Smooth muscle cell (in vitro differentiated cells): ENCODE results near the gene PCYT2. TPM values are rescaled to one million over a fixed set of nuclear protein-coding genes. Genes with fewer than 3 reads are reported as not detected.

Experiments used
- DNase-seq: peaks from one replicate; lab custom pipeline; 2025; ENCODE audit not compliant: unreplicated experiment; lab: John Stamatoyannopoulos, UW
- H2AFZ ChIP-seq: fragments of 200-600 bp; sonication (generic); 2 replicates; pipeline ENCODE4 v1.6.0; 2016; ENCODE audit warnings: antibody characterized with exemption, low read depth, mild to moderate bottlenecking
- H3F3A ChIP-seq: fragments of 200-600 bp; sonication (generic); 2 replicates; pipeline ENCODE4 v1.6.0; 2017; ENCODE audit warnings: antibody characterized with exemption, low read depth
- H3K27ac ChIP-seq: fragments of 200-600 bp; sonication (generic); 2 replicates; pipeline ENCODE4 v1.5.1; 2016; ENCODE audit warnings: low read depth, mild to moderate bottlenecking
- H3K27me3 ChIP-seq: fragments of 200-600 bp; sonication (generic); 2 replicates; pipeline ENCODE4 v1.6.1; 2016; ENCODE audit warnings: low read depth, mild to moderate bottlenecking
- H3K36me3 ChIP-seq: fragments of 200-600 bp; sonication (generic); 2 replicates; pipeline ENCODE4 v1.5.1; 2016; ENCODE audit warnings: low read depth
- H3K4me1 ChIP-seq: fragments of 200-600 bp; sonication (generic); 2 replicates; pipeline ENCODE4 v1.5.1; 2016; ENCODE audit warnings: low read depth
- H3K4me2 ChIP-seq: fragments of 200-600 bp; sonication (generic); 2 replicates; pipeline ENCODE4 v1.6.0; 2016; ENCODE audit warnings: mild to moderate bottlenecking
- H3K4me3 ChIP-seq: fragments of 200-600 bp; sonication (generic); 2 replicates; pipeline ENCODE4 v1.5.1; 2016; ENCODE audit warnings: mild to moderate bottlenecking
- H3K79me2 ChIP-seq: fragments of 200-600 bp; sonication (generic); 2 replicates; pipeline ENCODE4 v1.6.0; 2016; ENCODE audit warnings: low read depth, mild to moderate bottlenecking
- H3K9ac ChIP-seq: fragments of 200-600 bp; sonication (generic); 2 replicates; pipeline ENCODE4 v1.6.0; 2016; ENCODE audit warnings: low read depth
- H3K9me3 ChIP-seq: fragments of 200-600 bp; sonication (generic); replicated peaks from 2 replicates; pipeline ENCODE4 v1.5.1; 2016; ENCODE audit warnings: low read depth
- H4K20me1 ChIP-seq: fragments of 200-600 bp; sonication (generic); 2 replicates; pipeline ENCODE4 v1.6.0; 2016; ENCODE audit warnings: low read depth
- WGBS: methylation state at CpG from one replicate; pipeline ENCODE4 v1.1.7; 2016; ENCODE audit warnings: low lambda C conversion rate; 5-methylcytosine and 5-hydroxymethylcytosine counted together
- polyA plus RNA-seq: library from polyadenylated mRNA; unstranded; fragments of >200 nt; fragmentation: Nextera tagmentation; extraction: Ambion mirVana; gene quantifications from 2 replicates; pipeline ENCODE4 v1.2.1, GENCODE V29; 2016
- total RNA-seq: library from RNA; depleted of rRNA; stranded (reverse); fragments of >200 nt; gene quantifications from 2 replicates; pipeline ENCODE4 v1.2.3, GENCODE V29; 2014
- TF ChIP-seq, protein P1 (sequence below): fragments of 200-600 bp; sonication (generic); IDR thresholded peaks from 2 replicates; pipeline ENCODE4 v1.5.1; 2017; ENCODE audit warnings: borderline replicate concordance, mild to moderate bottlenecking, antibody characterized with exemption; ENCODE audit not compliant: insufficient read depth, poor library complexity, severe bottlenecking

Gene PCYT2
- total and polyA plus RNA-seq, 2 experiments from 2014 or later, result 11.4 to 50.6 TPM

DNA sequence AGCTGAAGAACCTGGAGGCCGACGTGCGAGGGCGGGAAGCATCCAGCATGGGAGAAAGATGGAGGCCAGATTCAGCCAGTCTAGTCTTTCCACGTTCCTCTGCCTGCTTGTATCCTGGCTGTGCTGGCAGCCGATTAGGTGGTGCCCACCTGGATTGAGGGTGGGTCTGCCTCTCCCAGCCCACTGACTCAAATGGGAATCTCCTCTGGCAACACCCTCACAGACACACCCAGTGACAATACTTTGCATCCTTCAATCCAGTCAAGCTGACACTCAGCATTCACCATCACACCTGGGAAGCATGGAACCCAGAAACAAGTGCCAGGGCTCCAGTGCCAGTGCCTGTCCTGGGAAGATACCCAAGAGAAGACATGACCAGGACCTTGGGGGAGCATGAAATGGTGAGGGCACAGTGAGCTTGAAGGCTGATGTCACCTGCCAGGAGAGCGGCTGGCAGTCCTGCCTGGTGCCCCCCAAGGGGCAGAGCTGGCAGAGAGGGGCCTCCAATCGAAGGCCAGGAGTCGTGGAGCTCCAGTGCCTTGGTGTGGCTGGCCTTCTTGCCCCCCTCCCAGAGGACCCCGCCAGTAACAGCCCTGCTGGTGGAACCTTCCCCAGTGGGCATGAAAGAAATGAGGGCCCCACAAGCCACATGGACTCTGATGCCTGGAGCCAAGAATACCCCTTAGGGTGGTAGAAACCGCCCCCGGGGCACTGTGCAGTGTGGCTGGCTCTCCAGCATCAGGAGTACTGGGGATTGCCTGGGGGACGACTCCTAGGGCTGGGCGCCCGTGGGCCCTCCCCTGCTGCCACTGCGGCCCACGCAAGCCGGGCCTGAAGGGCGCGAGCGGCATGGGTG is 9.8 kb downstream of the PCYT2 start:
- peaks cover 28% of the 10 kb centered on the region for H4K20me1 ChIP-seq
- peaks cover 3% of the 10 kb centered on the region for H3K4me1 ChIP-seq
- peaks cover 24% of the 10 kb centered on the region for H3F3A ChIP-seq
- H3K27me3 ChIP-seq, result no peaks in the 10 kb centered on the region
- no peaks in the 10 kb centered on the region for H3K9me3 ChIP-seq
- H3K9ac ChIP-seq, result no peak overlapping the region
- no peak overlapping the region for H3K27ac ChIP-seq
- TF ChIP-seq, protein P1, sequence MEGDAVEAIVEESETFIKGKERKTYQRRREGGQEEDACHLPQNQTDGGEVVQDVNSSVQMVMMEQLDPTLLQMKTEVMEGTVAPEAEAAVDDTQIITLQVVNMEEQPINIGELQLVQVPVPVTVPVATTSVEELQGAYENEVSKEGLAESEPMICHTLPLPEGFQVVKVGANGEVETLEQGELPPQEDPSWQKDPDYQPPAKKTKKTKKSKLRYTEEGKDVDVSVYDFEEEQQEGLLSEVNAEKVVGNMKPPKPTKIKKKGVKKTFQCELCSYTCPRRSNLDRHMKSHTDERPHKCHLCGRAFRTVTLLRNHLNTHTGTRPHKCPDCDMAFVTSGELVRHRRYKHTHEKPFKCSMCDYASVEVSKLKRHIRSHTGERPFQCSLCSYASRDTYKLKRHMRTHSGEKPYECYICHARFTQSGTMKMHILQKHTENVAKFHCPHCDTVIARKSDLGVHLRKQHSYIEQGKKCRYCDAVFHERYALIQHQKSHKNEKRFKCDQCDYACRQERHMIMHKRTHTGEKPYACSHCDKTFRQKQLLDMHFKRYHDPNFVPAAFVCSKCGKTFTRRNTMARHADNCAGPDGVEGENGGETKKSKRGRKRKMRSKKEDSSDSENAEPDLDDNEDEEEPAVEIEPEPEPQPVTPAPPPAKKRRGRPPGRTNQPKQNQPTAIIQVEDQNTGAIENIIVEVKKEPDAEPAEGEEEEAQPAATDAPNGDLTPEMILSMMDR, result no peak
- no peak for DNase-seq
- H2AFZ ChIP-seq, result no peak overlapping the region
- H3K79me2 ChIP-seq, result no peaks in the 10 kb centered on the region
- peak overlapping the region; percentile 95 for H3K4me2 ChIP-seq
- peak overlapping the region; percentile 48 for H3K4me3 ChIP-seq
- H3K36me3 ChIP-seq, result no peaks in the 10 kb centered on the region
- WGBS, result 55% methylated on average over 21 of the region's 21 CpGs

DNA sequence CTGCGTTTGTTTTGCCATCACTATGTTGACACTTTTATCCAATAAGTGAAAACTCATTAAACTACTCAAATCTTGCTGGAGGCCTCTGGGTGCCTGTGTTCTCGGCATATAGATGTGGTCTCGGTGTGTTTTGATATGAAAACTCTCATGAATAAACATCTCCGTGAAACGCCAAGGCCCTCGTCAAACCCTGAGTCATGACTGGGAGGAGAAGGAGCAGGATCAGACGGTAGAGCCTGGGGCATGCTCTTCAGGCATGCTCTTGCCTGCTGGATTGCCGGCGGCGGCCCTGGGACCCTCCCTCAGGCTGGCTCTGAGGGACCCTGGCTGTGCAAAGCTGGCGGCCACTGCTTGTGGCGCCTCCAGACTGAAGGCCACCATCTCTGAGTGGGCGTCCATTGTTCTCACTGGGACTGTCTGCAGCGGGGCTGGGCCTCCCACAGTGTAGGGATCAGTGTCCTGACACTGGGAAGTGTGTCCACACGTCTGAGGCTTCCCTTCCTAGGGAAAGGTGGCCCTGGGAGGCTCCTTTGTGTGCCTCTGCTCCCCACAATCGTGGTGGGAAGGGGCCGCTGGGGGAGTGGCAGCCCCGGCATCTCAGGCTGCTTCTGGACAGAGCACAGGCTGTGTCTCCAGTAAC is 10.9 kb downstream of the PCYT2 start:
- H3F3A ChIP-seq, result peaks cover 24% of the 10 kb centered on the region
- no peak overlapping the region for H2AFZ ChIP-seq
- no peak for DNase-seq
- H3K27ac ChIP-seq, result no peak overlapping the region
- H3K4me3 ChIP-seq, result no peak overlapping the region
- H3K9ac ChIP-seq, result no peak overlapping the region
- H3K27me3 ChIP-seq, result no peaks in the 10 kb centered on the region
- WGBS, result 88% methylated on average over 18 of the region's 18 CpGs
- TF ChIP-seq, protein P1, result no peak
- peaks cover 28% of the 10 kb centered on the region for H4K20me1 ChIP-seq
- no peak overlapping the region for H3K4me2 ChIP-seq
- H3K9me3 ChIP-seq, result no peaks in the 10 kb centered on the region
- H3K79me2 ChIP-seq, result no peaks in the 10 kb centered on the region
- peaks cover 3% of the 10 kb centered on the region for H3K4me1 ChIP-seq
- no peaks in the 10 kb centered on the region for H3K36me3 ChIP-seq

DNA sequence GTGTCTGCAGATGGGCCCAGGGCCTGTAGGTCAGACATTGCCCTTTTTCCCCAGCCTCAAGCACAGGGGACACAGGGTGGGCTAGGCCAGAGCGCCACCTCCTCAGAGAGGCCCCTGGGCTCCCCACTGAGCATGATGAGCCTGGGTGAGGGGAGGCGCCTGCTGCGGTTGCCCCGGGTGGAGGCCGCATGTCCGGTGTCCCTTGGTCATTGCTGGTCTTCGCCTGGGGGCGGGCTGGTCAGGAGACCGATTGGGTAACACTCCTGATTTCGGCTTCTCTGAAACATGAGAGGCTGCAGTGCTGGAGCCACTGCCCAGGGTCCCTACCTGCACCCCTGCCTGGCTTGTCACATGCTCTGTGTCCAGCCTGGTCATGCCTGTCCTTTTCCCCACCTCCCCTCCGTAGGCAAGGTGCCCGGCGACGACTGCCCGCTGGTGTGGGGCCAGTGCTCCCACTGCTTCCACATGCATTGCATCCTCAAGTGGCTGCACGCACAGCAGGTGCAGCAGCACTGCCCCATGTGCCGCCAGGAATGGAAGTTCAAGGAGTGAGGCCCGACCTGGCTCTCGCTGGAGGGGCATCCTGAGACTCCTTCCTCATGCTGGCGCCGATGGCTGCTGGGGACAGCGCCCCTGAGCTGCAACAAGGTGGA is 11.6 kb downstream of the PCYT2 start:
- H3K4me1 ChIP-seq, result peaks cover 3% of the 10 kb centered on the region
- no peak overlapping the region for H3K4me2 ChIP-seq
- H3K9ac ChIP-seq, result no peak overlapping the region
- H3K4me3 ChIP-seq, result no peak overlapping the region
- DNase-seq, result no peak
- H3K36me3 ChIP-seq, result no peaks in the 10 kb centered on the region
- TF ChIP-seq, protein P1, result no peak
- H3F3A ChIP-seq, result peaks cover 24% of the 10 kb centered on the region
- H3K79me2 ChIP-seq, result no peaks in the 10 kb centered on the region
- peak overlapping the region; percentile 88 for H3K27ac ChIP-seq
- no peak overlapping the region for H2AFZ ChIP-seq
- WGBS, result 97% methylated on average over 22 of the region's 22 CpGs
- peaks cover 28% of the 10 kb centered on the region for H4K20me1 ChIP-seq
- H3K27me3 ChIP-seq, result no peaks in the 10 kb centered on the region
- H3K9me3 ChIP-seq, result no peaks in the 10 kb centered on the region
